ENCODE measurements around the gene BCO1. TPM values are rescaled to one million over a fixed set of nuclear protein-coding genes. Genes with fewer than 3 reads are reported as not detected.
"Not testable (repeated sequence)": the region's sequence is repeated elsewhere in the genome, so short reads cannot be mapped to it uniquely, and the experiment has no call there.

The BCO1 gene
- total RNA-seq, 1 donor from 2014 or later: not detected

- Mint-ChIP-seq H3K4me1 (ENCODE audit: low read depth) (no peaks in the 10 kb centered on the region), H3K4me3 (no peak overlapping the region), H3K27me3 (ENCODE audit: insufficient read depth) (peaks cover 3% of the 10 kb centered on the region), H3K36me3 (ENCODE audit: low read depth) (no peaks in the 10 kb centered on the region), H3K9me3 (no peaks in the 10 kb centered on the region), H3K27ac (no peak overlapping the region)
- intact Hi-C loops (cut with micrococcal nuclease): no loop called here
- DNase-seq (ENCODE audit: low spot score): no peak
Measured at GRCh38 chr16:81216706-81217105, 21.8 kb upstream of the BCO1 start.

GRCh38 chr16:81219151-81219550 is 19.3 kb upstream of the BCO1 start:
- Mint-ChIP-seq H3K4me3 (no peak overlapping the region), H3K27me3 (ENCODE audit: insufficient read depth) (peaks cover 3% of the 10 kb centered on the region), H3K36me3 (ENCODE audit: low read depth) (no peaks in the 10 kb centered on the region), H3K9me3 (no peaks in the 10 kb centered on the region), H3K4me1 (ENCODE audit: low read depth) (no peaks in the 10 kb centered on the region), H3K27ac (no peak overlapping the region)
- intact Hi-C loops (cut with micrococcal nuclease): no loop called here
- no peak for DNase-seq (ENCODE audit: low spot score)

- Mint-ChIP-seq H3K27ac (no peak overlapping the region), H3K27me3 (ENCODE audit: insufficient read depth) (peaks cover 10% of the 10 kb centered on the region), H3K36me3 (ENCODE audit: low read depth) (no peaks in the 10 kb centered on the region), H3K4me1 (ENCODE audit: low read depth) (no peaks in the 10 kb centered on the region), H3K4me3 (no peak overlapping the region), H3K9me3 (no peaks in the 10 kb centered on the region)
- DNase-seq (ENCODE audit: low spot score): no peak
- intact Hi-C loops (cut with micrococcal nuclease): loop anchor here (2.0 kb wide), 1 partner anchor 36 kb away; no protein-coding TSS in a partner anchor
Measured at GRCh38 chr16:81220349-81220748, 18.1 kb upstream of the BCO1 start.

- H3K27ac Mint-ChIP-seq: no peak overlapping the region
- intact Hi-C loops (cut with micrococcal nuclease): loop anchor here (2.0 kb wide), 1 partner anchor 37 kb away; no protein-coding TSS in a partner anchor
Measured at GRCh38 chr16:81221731-81222130, 16.8 kb upstream of the BCO1 start.

GRCh38 chr16:81224824-81225223 is 13.7 kb upstream of the BCO1 start:
- H3K4me3 Mint-ChIP-seq: no peak overlapping the region
- no peaks in the 10 kb centered on the region for H3K36me3 Mint-ChIP-seq (ENCODE audit: low read depth)
- intact Hi-C loops (cut with micrococcal nuclease): no loop called here
- no peak overlapping the region for H3K27ac Mint-ChIP-seq
- H3K27me3 Mint-ChIP-seq (ENCODE audit: insufficient read depth): peaks cover 7% of the 10 kb centered on the region
- no peaks in the 10 kb centered on the region for H3K9me3 Mint-ChIP-seq
- H3K4me1 Mint-ChIP-seq (ENCODE audit: low read depth): no peaks in the 10 kb centered on the region
- no peak for DNase-seq (ENCODE audit: low spot score)

More at GRCh38 chr16:81221731-81222130, 16.8 kb upstream of the BCO1 start:
- H3K36me3 Mint-ChIP-seq (ENCODE audit: low read depth): no peaks in the 10 kb centered on the region
- peaks cover 10% of the 10 kb centered on the region for H3K27me3 Mint-ChIP-seq (ENCODE audit: insufficient read depth)
- no peaks in the 10 kb centered on the region for H3K9me3 Mint-ChIP-seq
- no peak for DNase-seq (ENCODE audit: low spot score)
- H3K4me3 Mint-ChIP-seq: no peak overlapping the region
- no peaks in the 10 kb centered on the region for H3K4me1 Mint-ChIP-seq (ENCODE audit: low read depth)

- H3K9me3 Mint-ChIP-seq; DNase-seq (ENCODE audit: low spot score); H3K27ac Mint-ChIP-seq; H3K36me3 Mint-ChIP-seq (ENCODE audit: low read depth); H3K4me3 Mint-ChIP-seq; intact Hi-C loops (cut with micrococcal nuclease); H3K4me1 Mint-ChIP-seq (ENCODE audit: low read depth): not testable (repeated sequence)
- peaks cover 10% of the 10 kb centered on the region for H3K27me3 Mint-ChIP-seq (ENCODE audit: insufficient read depth)
Measured at GRCh38 chr16:81225697-81226096, 12.8 kb upstream of the BCO1 start.

GRCh38 chr16:81227785-81228184 is 10.7 kb upstream of the BCO1 start:
- no peak for DNase-seq (ENCODE audit: low spot score)
- Mint-ChIP-seq H3K27ac (no peak overlapping the region), H3K4me3 (no peak overlapping the region), H3K9me3 (no peaks in the 10 kb centered on the region), H3K4me1 (ENCODE audit: low read depth) (no peaks in the 10 kb centered on the region), H3K36me3 (ENCODE audit: low read depth) (no peaks in the 10 kb centered on the region), H3K27me3 (ENCODE audit: insufficient read depth) (peaks cover 16% of the 10 kb centered on the region)
- intact Hi-C loops (cut with micrococcal nuclease): no loop called here

- intact Hi-C loops (cut with micrococcal nuclease): no loop called here
Measured at GRCh38 chr16:81229811-81230210, 8.7 kb upstream of the BCO1 start.

GRCh38 chr16:81231014-81231413 is 7.5 kb upstream of the BCO1 start:
- H3K27me3 Mint-ChIP-seq (ENCODE audit: insufficient read depth): peaks cover 9% of the 10 kb centered on the region
- no peaks in the 10 kb centered on the region for H3K9me3 Mint-ChIP-seq
- no peaks in the 10 kb centered on the region for H3K36me3 Mint-ChIP-seq (ENCODE audit: low read depth)
- H3K27ac Mint-ChIP-seq: no peak overlapping the region
- no peak for DNase-seq (ENCODE audit: low spot score)
- intact Hi-C loops (cut with micrococcal nuclease): no loop called here
- H3K4me3 Mint-ChIP-seq: no peak overlapping the region
- H3K4me1 Mint-ChIP-seq (ENCODE audit: low read depth): no peaks in the 10 kb centered on the region

More at GRCh38 chr16:81229811-81230210, 8.7 kb upstream of the BCO1 start:
- no peak for DNase-seq (ENCODE audit: low spot score)
- H3K4me1 Mint-ChIP-seq (ENCODE audit: low read depth): no peaks in the 10 kb centered on the region
- peaks cover 14% of the 10 kb centered on the region for H3K27me3 Mint-ChIP-seq (ENCODE audit: insufficient read depth)
- H3K36me3 Mint-ChIP-seq (ENCODE audit: low read depth): no peaks in the 10 kb centered on the region
- H3K9me3 Mint-ChIP-seq: no peaks in the 10 kb centered on the region
- no peak overlapping the region for H3K27ac Mint-ChIP-seq
- no peak overlapping the region for H3K4me3 Mint-ChIP-seq

- H3K4me1 Mint-ChIP-seq (ENCODE audit: low read depth): no peaks in the 10 kb centered on the region
- no peaks in the 10 kb centered on the region for H3K9me3 Mint-ChIP-seq
- H3K27me3 Mint-ChIP-seq (ENCODE audit: insufficient read depth): peaks cover 9% of the 10 kb centered on the region
- H3K27ac Mint-ChIP-seq: no peak overlapping the region
- H3K4me3 Mint-ChIP-seq: no peak overlapping the region
- DNase-seq (ENCODE audit: low spot score): no peak
- intact Hi-C loops (cut with micrococcal nuclease): no loop called here
- no peaks in the 10 kb centered on the region for H3K36me3 Mint-ChIP-seq (ENCODE audit: low read depth)
Measured at GRCh38 chr16:81232740-81233367, 5.6 kb upstream of the BCO1 start.

- Mint-ChIP-seq H3K27ac (no peak overlapping the region), H3K4me3 (no peak overlapping the region), H3K36me3 (ENCODE audit: low read depth) (no peaks in the 10 kb centered on the region), H3K9me3 (no peaks in the 10 kb centered on the region), H3K4me1 (ENCODE audit: low read depth) (peaks cover 6% of the 10 kb centered on the region), H3K27me3 (ENCODE audit: insufficient read depth) (peaks cover 2% of the 10 kb centered on the region)
- intact Hi-C loops (cut with micrococcal nuclease): no loop called here
- DNase-seq (ENCODE audit: low spot score): no peak
Measured at GRCh38 chr16:81237282-81237681, 1.2 kb upstream of the BCO1 start.

- intact Hi-C loops (cut with micrococcal nuclease): no loop called here
- no peaks in the 10 kb centered on the region for H3K9me3 Mint-ChIP-seq
- H3K4me3 Mint-ChIP-seq: no peak overlapping the region
- DNase-seq (ENCODE audit: low spot score): no peak
- peaks cover 2% of the 10 kb centered on the region for H3K27me3 Mint-ChIP-seq (ENCODE audit: insufficient read depth)
- H3K27ac Mint-ChIP-seq: no peak overlapping the region
- no peaks in the 10 kb centered on the region for H3K36me3 Mint-ChIP-seq (ENCODE audit: low read depth)
- H3K4me1 Mint-ChIP-seq (ENCODE audit: low read depth): peaks cover 6% of the 10 kb centered on the region
Measured at GRCh38 chr16:81237942-81238295, 570 bp upstream of the BCO1 start.

- Mint-ChIP-seq H3K4me1 (ENCODE audit: low read depth) (peaks cover 6% of the 10 kb centered on the region), H3K4me3 (no peak overlapping the region), H3K27ac (no peak overlapping the region), H3K27me3 (ENCODE audit: insufficient read depth) (peaks cover 2% of the 10 kb centered on the region), H3K9me3 (no peaks in the 10 kb centered on the region), H3K36me3 (ENCODE audit: low read depth) (no peaks in the 10 kb centered on the region)
- intact Hi-C loops (cut with micrococcal nuclease): no loop called here
- DNase-seq (ENCODE audit: low spot score): no peak
Measured at GRCh38 chr16:81239367-81240121, 1.1 kb downstream of the BCO1 start.
